ENCODE data around the gene VPS41. TPM values are rescaled to one million over a fixed set of nuclear protein-coding genes. Genes with fewer than 3 reads are reported as not detected.

VPS41 gene
- total RNA-seq, 1 donor from 2014 or later, result 125 TPM

- Mint-ChIP-seq H3K36me3 (ENCODE audit: insufficient read depth) (peaks cover 3% of the 10 kb centered on the region), H3K27ac (no peak overlapping the region), H3K4me1 (ENCODE audit: low read depth) (peaks cover 7% of the 10 kb centered on the region), H3K4me3 (ENCODE audit: low read depth) (no peak overlapping the region), H3K9me3 (ENCODE audit: low read depth) (no peaks in the 10 kb centered on the region), H3K27me3 (no peaks in the 10 kb centered on the region)
- TF ChIP-seq CTCF (IDR thresholded peaks at IDR 0.05; ENCODE audit: unreplicated experiment), result no peak
- DNase-seq (ENCODE audit: low spot score, unreplicated experiment), result no peak
Observed at GRCh38 chr7:38846280-38846679, 62.7 kb downstream of the VPS41 start.

- no peak for DNase-seq (ENCODE audit: low spot score, unreplicated experiment)
- no peak for TF ChIP-seq CTCF (IDR thresholded peaks at IDR 0.05; ENCODE audit: unreplicated experiment)
- Mint-ChIP-seq H3K9me3 (ENCODE audit: low read depth) (no peaks in the 10 kb centered on the region), H3K4me1 (ENCODE audit: low read depth) (peaks cover 7% of the 10 kb centered on the region), H3K36me3 (ENCODE audit: insufficient read depth) (peaks cover 3% of the 10 kb centered on the region), H3K27ac (no peak overlapping the region), H3K27me3 (no peaks in the 10 kb centered on the region), H3K4me3 (ENCODE audit: low read depth) (no peak overlapping the region)
Observed at GRCh38 chr7:38844952-38845563, 63.9 kb downstream of the VPS41 start.

- Mint-ChIP-seq H3K4me1 (ENCODE audit: low read depth) (peaks cover 11% of the 10 kb centered on the region), H3K27me3 (no peaks in the 10 kb centered on the region), H3K9me3 (ENCODE audit: low read depth) (no peaks in the 10 kb centered on the region), H3K27ac (no peak overlapping the region), H3K36me3 (ENCODE audit: insufficient read depth) (no peaks in the 10 kb centered on the region), H3K4me3 (ENCODE audit: low read depth) (no peak overlapping the region)
- DNase-seq (ENCODE audit: low spot score, unreplicated experiment), result no peak
- no peak for TF ChIP-seq CTCF (IDR thresholded peaks at IDR 0.05; ENCODE audit: unreplicated experiment)
Observed at GRCh38 chr7:38842746-38843145, 66.2 kb downstream of the VPS41 start.

GRCh38 chr7:38840736-38841460 lies 68.1 kb downstream of the VPS41 start:
- Mint-ChIP-seq H3K36me3 (ENCODE audit: insufficient read depth) (peaks cover 3% of the 10 kb centered on the region), H3K27ac (no peak overlapping the region), H3K4me3 (ENCODE audit: low read depth) (no peak overlapping the region), H3K9me3 (ENCODE audit: low read depth) (peaks cover 4% of the 10 kb centered on the region), H3K4me1 (ENCODE audit: low read depth) (peaks cover 11% of the 10 kb centered on the region), H3K27me3 (no peaks in the 10 kb centered on the region)
- no peak for DNase-seq (ENCODE audit: low spot score, unreplicated experiment)
- TF ChIP-seq CTCF (IDR thresholded peaks at IDR 0.05; ENCODE audit: unreplicated experiment), result no peak

GRCh38 chr7:38839851-38840250 lies 69.1 kb downstream of the VPS41 start:
- Mint-ChIP-seq H3K4me1 (ENCODE audit: low read depth) (peaks cover 11% of the 10 kb centered on the region), H3K27me3 (no peaks in the 10 kb centered on the region), H3K4me3 (ENCODE audit: low read depth) (no peak overlapping the region), H3K9me3 (ENCODE audit: low read depth) (peaks cover 4% of the 10 kb centered on the region), H3K36me3 (ENCODE audit: insufficient read depth) (peaks cover 3% of the 10 kb centered on the region), H3K27ac (no peak overlapping the region)
- TF ChIP-seq CTCF (IDR thresholded peaks at IDR 0.05; ENCODE audit: unreplicated experiment), result no peak
- no peak for DNase-seq (ENCODE audit: low spot score, unreplicated experiment)
